ENCODE results near the gene KRT80. TPM values are rescaled to one million over a fixed set of nuclear protein-coding genes. Genes with fewer than 3 reads are reported as not detected.

KRT80 gene
- total RNA-seq, 4 donors from 2014 or later: 0.34 to 1.6 TPM; not detected in 2

DNA sequence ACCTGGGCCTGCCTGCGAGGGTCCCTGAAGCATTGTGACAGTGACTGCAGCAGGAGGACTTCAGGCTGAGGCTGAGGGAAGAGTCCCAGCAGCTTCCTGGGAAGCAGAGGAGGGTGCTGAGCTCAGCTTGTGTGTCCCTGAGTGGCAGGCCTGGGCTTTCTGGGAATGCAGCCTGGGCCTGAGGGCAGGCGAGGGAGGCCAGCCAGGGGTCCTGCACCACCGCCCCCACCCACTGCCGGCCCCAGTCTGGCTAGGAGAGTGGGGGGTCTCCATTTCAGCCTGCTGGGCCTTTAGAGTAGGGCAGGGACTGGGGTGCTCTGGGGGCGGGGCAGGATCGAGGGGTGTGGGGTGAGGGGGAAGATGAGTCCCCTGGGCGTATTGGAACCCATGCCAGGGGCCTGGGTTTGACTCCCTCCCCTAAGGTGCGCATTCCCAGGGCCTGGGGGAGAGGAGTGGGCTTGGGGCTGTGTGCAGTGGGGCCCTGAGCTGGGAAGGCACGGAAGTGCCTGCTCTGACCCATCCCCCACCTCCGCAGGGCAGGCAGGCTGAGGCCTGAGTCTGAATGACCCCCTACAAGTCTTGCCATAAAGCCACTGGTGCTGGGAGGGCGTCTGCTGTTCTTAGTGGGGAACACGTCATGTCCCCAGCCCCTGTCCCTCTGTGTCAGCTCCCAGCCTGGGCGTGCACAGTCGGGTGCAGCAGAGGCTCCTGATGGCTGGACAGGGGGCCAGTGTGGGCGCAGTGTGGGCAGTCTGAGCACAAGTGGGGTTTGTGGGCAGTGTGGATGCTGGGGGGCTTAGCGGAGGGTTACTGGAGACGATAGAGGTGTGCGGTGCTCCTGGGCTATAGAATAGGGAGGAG, 46.4 kb downstream of the KRT80 start:
- DNase-seq: no peak
- intact Hi-C loops (cut with DNase I): no loop called here
- TF ChIP-seq, protein P1, sequence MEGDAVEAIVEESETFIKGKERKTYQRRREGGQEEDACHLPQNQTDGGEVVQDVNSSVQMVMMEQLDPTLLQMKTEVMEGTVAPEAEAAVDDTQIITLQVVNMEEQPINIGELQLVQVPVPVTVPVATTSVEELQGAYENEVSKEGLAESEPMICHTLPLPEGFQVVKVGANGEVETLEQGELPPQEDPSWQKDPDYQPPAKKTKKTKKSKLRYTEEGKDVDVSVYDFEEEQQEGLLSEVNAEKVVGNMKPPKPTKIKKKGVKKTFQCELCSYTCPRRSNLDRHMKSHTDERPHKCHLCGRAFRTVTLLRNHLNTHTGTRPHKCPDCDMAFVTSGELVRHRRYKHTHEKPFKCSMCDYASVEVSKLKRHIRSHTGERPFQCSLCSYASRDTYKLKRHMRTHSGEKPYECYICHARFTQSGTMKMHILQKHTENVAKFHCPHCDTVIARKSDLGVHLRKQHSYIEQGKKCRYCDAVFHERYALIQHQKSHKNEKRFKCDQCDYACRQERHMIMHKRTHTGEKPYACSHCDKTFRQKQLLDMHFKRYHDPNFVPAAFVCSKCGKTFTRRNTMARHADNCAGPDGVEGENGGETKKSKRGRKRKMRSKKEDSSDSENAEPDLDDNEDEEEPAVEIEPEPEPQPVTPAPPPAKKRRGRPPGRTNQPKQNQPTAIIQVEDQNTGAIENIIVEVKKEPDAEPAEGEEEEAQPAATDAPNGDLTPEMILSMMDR (IDR thresholded peaks at IDR 0.05): no peak
- TF ChIP-seq POLR2A (IDR thresholded peaks at IDR 0.05): no peak
- peaks cover 35 to 65% of the 10 kb centered on the region in 2 donors for H3K4me1 ChIP-seq
- no peaks in the 10 kb centered on the region for H3K36me3 ChIP-seq
- H3K27ac ChIP-seq: peak overlapping the region in 1 of 3 donors; percentile 98
- H3K9me3 ChIP-seq: no peaks in the 10 kb centered on the region
- H3K27me3 ChIP-seq: no peaks in the 10 kb centered on the region
- H3K4me3 ChIP-seq (replicated peaks in 1 of 3): no peak overlapping the region
- 90 to 93% methylated on average over 9 to 16 of the region's 18 CpGs for WGBS, 2 donors

GRCh38 chr12:52144512-52145227, 47.1 kb downstream of the KRT80 start:
- H3K4me1 ChIP-seq: peaks cover 30 to 59% of the 10 kb centered on the region in 2 donors
- no peaks in the 10 kb centered on the region for H3K9me3 ChIP-seq
- WGBS, 2 donors: 86 to 90% methylated on average over 13 to 14 of the region's 16 CpGs
- intact Hi-C loops (cut with DNase I): loop anchor here (5.0 kb wide), 1 partner anchor 838 kb away; no protein-coding TSS in a partner anchor
- no peak for DNase-seq
- no peaks in the 10 kb centered on the region for H3K27me3 ChIP-seq
- no peak overlapping the region for H3K4me3 ChIP-seq (replicated peaks in 1 of 3)
- TF ChIP-seq, protein P1 (IDR thresholded peaks at IDR 0.05): no peak
- TF ChIP-seq POLR2A (IDR thresholded peaks at IDR 0.05): no peak
- H3K36me3 ChIP-seq: no peaks in the 10 kb centered on the region
- peak overlapping the region in 1 of 3 donors; percentile 78 for H3K27ac ChIP-seq

GRCh38 chr12:52142431-52142830, 49.4 kb downstream of the KRT80 start:
- peak in 1 of 2 donors; percentile 35 for DNase-seq
- Histone ChIP-seq H3K4me1 (peaks cover 8 to 38% of the 10 kb centered on the region in 2 donors), H3K9me3 (no peaks in the 10 kb centered on the region), H3K27me3 (no peaks in the 10 kb centered on the region), H3K27ac (no peak overlapping the region), H3K4me3 (replicated peaks in 1 of 3) (no peak overlapping the region), H3K36me3 (no peaks in the 10 kb centered on the region)
- intact Hi-C loops (cut with DNase I): loop anchor here (5.0 kb wide), 1 partner anchor 840 kb away; no protein-coding TSS in a partner anchor
- WGBS, 2 donors: 67 to 71% methylated on average over 5 of the region's 5 CpGs
- no peak for TF ChIP-seq POLR2A (IDR thresholded peaks at IDR 0.05)
- TF ChIP-seq, protein P1 (IDR thresholded peaks at IDR 0.05): no peak

DNA sequence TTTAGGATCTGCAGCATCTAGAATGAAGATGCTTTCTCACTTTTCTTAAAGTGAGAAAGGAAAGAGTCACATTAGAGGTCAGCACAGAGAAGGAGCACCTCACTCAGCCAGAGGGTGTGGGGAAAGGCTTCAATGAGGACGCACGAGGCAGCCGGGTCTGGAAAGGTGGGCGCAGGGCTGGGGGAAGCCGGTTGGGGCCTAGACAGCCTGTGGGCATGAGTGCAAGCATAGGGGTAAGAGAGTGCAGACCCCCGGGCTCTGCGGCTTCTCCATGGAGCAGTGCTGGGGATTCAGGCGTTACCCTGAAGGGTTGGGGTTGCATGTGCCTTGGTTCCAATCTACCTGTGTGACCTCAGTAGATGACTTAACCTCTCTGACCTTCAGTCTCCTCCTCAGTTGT, 49.9 kb downstream of the KRT80 start:
- intact Hi-C loops (cut with DNase I): loop anchor here (5.0 kb wide), 1 partner anchor 840 kb away; no protein-coding TSS in a partner anchor
- H3K27me3 ChIP-seq: no peaks in the 10 kb centered on the region
- TF ChIP-seq, protein P1 (IDR thresholded peaks at IDR 0.05): no peak
- no peak for TF ChIP-seq POLR2A (IDR thresholded peaks at IDR 0.05)
- no peaks in the 10 kb centered on the region for H3K9me3 ChIP-seq
- no peak overlapping the region for H3K4me3 ChIP-seq (replicated peaks in 1 of 3)
- 92 to 93% methylated on average over 8 of the region's 8 CpGs for WGBS, 2 donors
- H3K27ac ChIP-seq: no peak overlapping the region
- H3K36me3 ChIP-seq: no peaks in the 10 kb centered on the region
- no peak for DNase-seq
- peaks cover 3 to 32% of the 10 kb centered on the region in 2 donors for H3K4me1 ChIP-seq
